Mammary epithelial cell (primary cell): ENCODE results near the gene PXT1.

ENCODE experiments used
- CTCF ChIP-seq, 2 donors: IDR thresholded peaks in 1 of 2; conservative IDR thresholded peaks in 1 of 2; 2 replicates each; pipeline ENCODE4 v1.5.1; 2011 to 2012; ENCODE audit warnings: inconsistent platforms in 2 of 2, low read length in 2 of 2, mild to moderate bottlenecking in 2 of 2, control low read depth in 1 of 2, low read depth in 1 of 2; ENCODE audit not compliant: insufficient read depth in 1 of 2; ENCODE audit errors: extremely low read depth in 1 of 2
- EZH2 ChIP-seq: IDR thresholded peaks from 2 replicates; pipeline ENCODE4 v1.6.1; 2012; ENCODE audit warnings: low read length, inconsistent platforms, borderline replicate concordance

GRCh38 chr6:36380166-36380565 is 62.5 kb downstream of the PXT1 start:
- TF ChIP-seq CTCF (conservative IDR thresholded peaks at IDR 0.05 in 1 of 2, IDR thresholded peaks at IDR 0.05 in 1 of 2; ENCODE audit: extremely low read depth in 1 of 2, insufficient read depth in 1 of 2, low read depth in 1 of 2, low read length in 2 of 2), result no peak
- no peak for TF ChIP-seq EZH2
